Medulla oblongata (tissue), 1 donor: ENCODE data around the gene PRDM2.

Experiments
- DNase-seq: peaks from one replicate; pipeline ENCODE4 v3.0.0-alpha.2; 2015; ENCODE audit errors: extremely low spot score

Gene PRDM2

GRCh38 chr1:13790290-13791030 lies 90.5 kb downstream of the PRDM2 start:
- DNase-seq, result no peak

GRCh38 chr1:13792419-13792818 lies 92.4 kb downstream of the PRDM2 start:
- DNase-seq, result no peak

GRCh38 chr1:13793088-13793730 lies 93.2 kb downstream of the PRDM2 start:
- no peak for DNase-seq

- DNase-seq, result no peak
Measured at GRCh38 chr1:13794231-13795187, 94.5 kb downstream of the PRDM2 start.

GRCh38 chr1:13797397-13797796 lies 97.4 kb downstream of the PRDM2 start:
- no peak for DNase-seq

GRCh38 chr1:13798120-13798519 lies 98.1 kb downstream of the PRDM2 start:
- DNase-seq, result no peak

GRCh38 chr1:13799502-13800283 lies 99.7 kb downstream of the PRDM2 start:
- no peak for DNase-seq

- no peak for DNase-seq
Measured at GRCh38 chr1:13801232-13801631, 101.2 kb downstream of the PRDM2 start.

- DNase-seq, result no peak
Measured at GRCh38 chr1:13801655-13802486, 101.9 kb downstream of the PRDM2 start.

GRCh38 chr1:13802782-13803545 lies 103.0 kb downstream of the PRDM2 start:
- DNase-seq, result no peak

GRCh38 chr1:13803546-13804239 lies 103.7 kb downstream of the PRDM2 start:
- DNase-seq, result no peak

GRCh38 chr1:13804240-13804633 lies 104.2 kb downstream of the PRDM2 start:
- no peak for DNase-seq

GRCh38 chr1:13805431-13805830 lies 105.4 kb downstream of the PRDM2 start:
- DNase-seq, result no peak

GRCh38 chr1:13806108-13806507 lies 106.1 kb downstream of the PRDM2 start:
- DNase-seq, result no peak

- peak; percentile 44 for DNase-seq
Measured at GRCh38 chr1:13807209-13807608, 107.2 kb downstream of the PRDM2 start.

- no peak for DNase-seq
Measured at GRCh38 chr1:13808729-13809131, 108.7 kb downstream of the PRDM2 start.

GRCh38 chr1:13809461-13810159 lies 109.6 kb downstream of the PRDM2 start:
- no peak for DNase-seq
